Naive B cell (primary cell): Measurements from ENCODE around the gene RBAK. TPM values are rescaled to one million over a fixed set of nuclear protein-coding genes. Genes with fewer than 3 reads are reported as not detected.
"Not testable (repeated sequence)": the region's sequence is repeated elsewhere in the genome, so short reads cannot be mapped to it uniquely, and the experiment has no call there.

Experiments
- ATAC-seq, 2 donors: fragments of 150-1000 bp; cut with Tn5 transposase; 2 replicates each; pipeline ENCODE4 v1.10.0; 2021; ENCODE audit warnings: low read depth in 2 of 2, mild to moderate bottlenecking in 2 of 2, moderate library complexity in 2 of 2
- DNase-seq: peaks from one replicate; pipeline ENCODE4 v3.0.0; 2022
- H3K27ac Mint-ChIP-seq, 6 donors: one replicate each; pipeline ENCODE4 v1.8.0; 2020 to 2022; ENCODE audit warnings: mild to moderate bottlenecking in 6 of 6, mixed read lengths in 6 of 6, moderate library complexity in 5 of 6, inconsistent platforms in 2 of 6
- H3K27me3 Mint-ChIP-seq, 3 donors: one replicate each; pipeline ENCODE4 v1.8.0; 2021 to 2022; ENCODE audit warnings: mixed read lengths in 3 of 3, mild to moderate bottlenecking in 1 of 3
- H3K36me3 Mint-ChIP-seq, 2 donors: one replicate each; pipeline ENCODE4 v1.8.0; 2020 to 2022; ENCODE audit warnings: mixed read lengths in 2 of 2, inconsistent platforms in 1 of 2, mild to moderate bottlenecking in 1 of 2
- H3K4me1 Mint-ChIP-seq, 3 donors: one replicate each; pipeline ENCODE4 v1.8.0; 2020 to 2022; ENCODE audit warnings: mixed read lengths in 3 of 3, inconsistent platforms in 1 of 3, mild to moderate bottlenecking in 1 of 3, moderate library complexity in 1 of 3
- H3K4me3 Mint-ChIP-seq, 8 donors: one replicate each; pipeline ENCODE4 v1.8.0; 2020 to 2022; ENCODE audit warnings: mild to moderate bottlenecking in 8 of 8, mixed read lengths in 8 of 8, moderate library complexity in 8 of 8, inconsistent platforms in 2 of 8
- H3K9me3 Mint-ChIP-seq, 7 donors: one replicate each; pipeline ENCODE4 v1.8.0; 2020 to 2022; ENCODE audit warnings: mixed read lengths in 7 of 7, mild to moderate bottlenecking in 5 of 7, inconsistent platforms in 2 of 7, moderate library complexity in 1 of 7
- polyA plus RNA-seq, 6 donors: library from polyadenylated mRNA; unstranded; fragments of 300-500 nt; fragmentation: Illumina TruSeq; gene quantifications; one replicate each; pipeline ENCODE4 v1.2.3, GENCODE V29; 2021; ENCODE audit warnings: low read depth in 6 of 6

The RBAK gene
- polyA plus RNA-seq = 1 to 10 TPM; 2.1 to 7.2 (median 5.1) TPM

DNA sequence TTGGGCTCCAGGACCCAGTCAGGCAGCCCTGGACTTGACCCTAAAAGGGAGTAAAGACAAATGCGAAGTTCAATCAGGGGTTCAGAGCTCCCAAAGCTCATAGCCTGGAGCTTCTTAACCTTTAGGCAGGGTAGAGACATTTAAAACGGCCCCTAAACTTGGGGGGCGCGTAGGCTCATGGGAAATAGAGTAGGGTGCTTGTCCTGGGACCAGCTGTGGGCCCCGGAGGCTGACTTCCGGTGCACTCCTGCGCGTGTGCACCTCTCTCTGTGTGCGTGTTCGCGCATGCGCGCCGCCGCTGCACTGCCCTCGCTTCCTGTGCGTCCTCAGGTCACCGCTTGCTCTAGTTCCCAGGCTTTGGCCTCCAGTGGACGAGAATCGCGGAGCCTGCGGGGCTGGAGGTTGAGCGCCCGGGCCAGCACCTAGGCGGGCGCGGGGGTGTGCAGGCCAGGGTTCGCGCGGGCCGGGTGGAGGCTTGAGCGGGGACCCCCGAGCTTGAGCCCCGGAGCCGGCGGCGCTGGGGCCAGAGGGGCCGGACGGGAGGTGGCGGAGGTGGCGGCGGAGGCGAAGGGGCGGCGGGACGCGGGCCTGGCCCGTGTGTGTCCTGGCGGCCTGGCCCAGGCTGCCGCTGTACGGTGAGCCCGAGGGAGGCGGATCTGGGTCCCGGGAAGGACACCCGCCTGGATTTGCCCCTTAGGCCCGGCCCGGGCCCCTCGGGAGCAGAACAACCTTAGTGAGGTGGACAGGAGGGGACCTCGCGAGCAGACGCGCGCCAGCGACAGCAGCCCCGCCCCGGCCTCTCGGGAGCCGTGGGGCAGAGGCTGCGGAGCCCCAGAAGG, at the start of gene RBAK:
TSS of gene RBAK (plus strand) at position 303 of the 839 bp plus-strand sequence. CDS start 2,217 bp downstream, outside the sequence.
- Mint-ChIP-seq H3K36me3 (peaks cover 7 to 25% of the 10 kb centered on the region in 2 donors), H3K27me3 (no peaks in the 10 kb centered on the region)
- ATAC-seq = peak; percentile 99

DNA sequence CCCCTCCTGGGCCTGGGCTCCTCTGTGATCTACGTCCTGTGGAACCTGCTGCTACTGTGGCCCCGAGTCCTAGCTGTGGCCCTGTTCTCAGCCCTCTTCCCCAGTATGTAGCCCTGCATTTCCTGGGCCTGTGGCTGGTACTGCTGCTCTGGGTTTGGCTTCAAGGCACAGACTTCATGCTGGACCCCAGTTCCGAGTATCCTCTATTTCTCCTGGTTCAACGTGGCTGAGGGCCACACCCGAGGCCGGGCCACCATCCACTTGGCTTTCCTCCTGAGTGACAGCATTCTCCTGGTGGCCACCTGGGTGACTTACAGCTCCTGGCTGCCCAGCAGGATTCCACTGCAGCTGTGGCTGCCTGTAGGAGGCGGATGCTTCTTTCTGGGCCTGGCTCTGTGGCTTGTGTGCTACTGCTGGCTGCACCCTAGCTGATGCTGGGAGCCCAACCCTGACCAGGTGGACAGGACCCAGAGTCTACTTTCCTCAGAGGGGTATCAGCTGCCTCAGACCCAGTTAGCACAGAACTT, 48.9 kb upstream of the RBAK start:
- Mint-ChIP-seq H3K27me3 (no peaks in the 10 kb centered on the region), H3K4me3 (no peak overlapping the region), H3K9me3 (no peaks in the 10 kb centered on the region), H3K27ac (peak overlapping the region in 3 of 6 donors; percentile 39 to 92 (median 78)), H3K4me1 (peaks cover 0 to 10% (median 6%) of the 10 kb centered on the region in 3 donors), H3K36me3 (peaks cover 19 to 31% of the 10 kb centered on the region in 2 donors)
- DNase-seq (no peak), ATAC-seq (no peak)

More for the DNA sequence above, at the start of gene RBAK:
- Mint-ChIP-seq H3K4me3 (peak within 1 kb of the TSS; percentile 92 to 98 (median 96)), H3K27ac (peak within 1 kb of the TSS; percentile 88 to 96 (median 92)), H3K9me3 (peaks cover 0 to 8% (median 4%) of the 10 kb centered on the region in 7 donors), H3K4me1 (peaks cover 15 to 26% (median 22%) of the 10 kb centered on the region in 3 donors)
- DNase-seq = peak; percentile 87

DNA sequence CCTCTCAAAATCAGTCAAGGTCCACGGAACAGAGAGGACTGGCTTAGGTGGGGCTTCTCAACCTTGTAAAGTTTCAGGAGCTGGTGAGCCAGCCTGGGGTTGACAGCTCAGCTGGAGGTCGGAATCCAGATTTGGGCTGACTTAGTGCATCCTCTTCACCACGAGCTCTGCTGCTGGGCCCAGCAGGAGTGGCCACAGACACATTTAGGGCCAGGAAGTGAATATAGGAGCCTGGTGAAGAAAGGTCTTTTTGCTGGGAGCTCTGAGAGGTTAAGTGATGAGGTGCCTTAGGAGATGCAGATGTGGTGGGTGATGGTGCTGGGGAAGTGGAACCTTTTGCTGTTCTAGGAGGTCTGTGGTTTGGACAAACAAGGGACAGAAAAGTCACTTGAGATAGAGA, 47.4 kb upstream of the RBAK start:
- Mint-ChIP-seq H3K36me3 (peaks cover 19 to 31% of the 10 kb centered on the region in 2 donors), H3K9me3 (no peaks in the 10 kb centered on the region), H3K27ac (peak overlapping the region in 2 of 6 donors; percentile 54 to 56), H3K4me3 (no peak overlapping the region), H3K27me3 (no peaks in the 10 kb centered on the region), H3K4me1 (peaks cover 0 to 10% (median 6%) of the 10 kb centered on the region in 3 donors)
- DNase-seq (no peak), ATAC-seq (no peak)

DNA sequence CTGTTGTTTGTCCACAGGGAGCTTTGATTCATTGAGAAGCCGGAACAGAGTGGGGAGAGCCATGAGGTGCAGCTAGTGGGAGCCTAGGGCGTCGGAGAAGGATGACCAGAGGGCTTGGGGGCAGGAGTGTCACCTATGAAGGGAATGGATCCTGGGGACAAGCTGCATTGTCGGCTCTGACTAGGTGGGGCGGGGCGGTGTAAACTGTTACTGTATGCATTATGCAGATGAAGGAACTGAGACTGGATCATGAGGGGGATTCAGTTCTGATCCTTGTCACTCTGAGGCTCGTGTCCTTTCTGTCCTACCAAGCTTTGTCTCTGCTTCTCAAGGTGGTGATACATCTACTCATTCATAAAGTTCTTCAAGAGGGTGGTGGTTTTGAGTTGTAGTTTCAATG, 46.8 kb upstream of the RBAK start:
- peaks cover 19 to 31% of the 10 kb centered on the region in 2 donors for H3K36me3 Mint-ChIP-seq
- H3K9me3 Mint-ChIP-seq = no peaks in the 10 kb centered on the region
- peaks cover 0 to 10% (median 6%) of the 10 kb centered on the region in 3 donors for H3K4me1 Mint-ChIP-seq
- DNase-seq = no peak
- no peak overlapping the region for H3K4me3 Mint-ChIP-seq
- no peaks in the 10 kb centered on the region for H3K27me3 Mint-ChIP-seq
- ATAC-seq = no peak
- peak overlapping the region in 3 of 6 donors; percentile 2 to 69 (median 6) for H3K27ac Mint-ChIP-seq

DNA sequence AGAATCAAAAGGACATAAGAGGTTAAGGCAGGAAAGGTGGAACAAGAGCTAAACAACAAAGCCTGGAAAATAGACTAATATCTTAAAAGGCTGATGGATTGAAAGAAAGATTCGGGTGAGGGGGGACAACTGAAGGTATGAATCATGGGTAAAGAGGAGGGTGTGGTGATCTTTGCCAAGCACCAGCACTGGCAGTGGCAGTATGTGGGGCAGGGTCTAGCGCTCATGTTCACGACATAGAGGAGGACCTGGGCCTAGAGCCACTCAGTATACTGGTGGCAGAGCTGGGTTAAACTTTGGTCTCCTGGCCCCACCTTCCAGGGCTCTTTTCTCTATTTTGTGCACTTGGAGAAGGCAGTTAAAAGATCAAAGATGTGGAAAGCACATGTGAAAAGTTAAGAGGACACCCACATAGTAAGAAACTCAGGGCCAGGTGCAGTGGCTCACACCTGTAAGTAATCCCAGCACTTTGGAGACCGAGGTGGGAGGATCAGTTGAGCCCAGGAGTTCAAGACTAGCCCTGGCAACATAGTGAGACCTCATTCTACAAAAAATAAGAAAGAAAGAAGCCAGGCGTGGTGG, 46.2 kb upstream of the RBAK start:
- Mint-ChIP-seq H3K36me3 (peaks cover 19 to 31% of the 10 kb centered on the region in 2 donors), H3K4me3 (no peak overlapping the region), H3K27ac (peak overlapping the region in 1 of 6 donors; percentile 48), H3K4me1 (peaks cover 0 to 10% (median 6%) of the 10 kb centered on the region in 3 donors), H3K9me3 (no peaks in the 10 kb centered on the region), H3K27me3 (no peaks in the 10 kb centered on the region)
- DNase-seq = no peak
- ATAC-seq = no peak

DNA sequence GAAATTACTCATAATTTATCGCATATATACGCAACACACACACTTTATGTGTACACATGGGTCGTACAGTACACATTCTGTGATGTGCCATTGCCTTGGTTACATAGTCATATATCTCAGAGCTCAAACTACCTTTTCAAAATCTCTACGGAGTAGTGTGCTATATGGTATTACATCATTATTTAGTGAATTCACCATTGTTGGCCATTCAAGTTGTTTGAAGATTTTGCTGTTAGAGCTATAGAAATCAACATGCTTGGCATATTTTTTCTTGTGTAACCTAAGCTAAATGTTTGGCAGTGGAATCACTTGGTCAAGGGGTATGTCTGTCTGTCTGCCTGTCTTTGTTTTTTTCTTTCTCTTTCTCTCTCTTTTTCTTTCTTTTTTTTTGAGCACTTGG, 44.7 kb upstream of the RBAK start:
- ATAC-seq = no peak
- no peak for DNase-seq
- peaks cover 0 to 7% (median 6%) of the 10 kb centered on the region in 3 donors for H3K4me1 Mint-ChIP-seq
- H3K27me3 Mint-ChIP-seq = no peaks in the 10 kb centered on the region
- H3K27ac Mint-ChIP-seq = peak overlapping the region in 3 of 6 donors; percentile 2 to 87 (median 84)
- H3K4me3 Mint-ChIP-seq = no peak overlapping the region
- H3K9me3 Mint-ChIP-seq = peaks cover 0 to 3% (median 0%) of the 10 kb centered on the region in 7 donors
- H3K36me3 Mint-ChIP-seq = peaks cover 19 to 31% of the 10 kb centered on the region in 2 donors

DNA sequence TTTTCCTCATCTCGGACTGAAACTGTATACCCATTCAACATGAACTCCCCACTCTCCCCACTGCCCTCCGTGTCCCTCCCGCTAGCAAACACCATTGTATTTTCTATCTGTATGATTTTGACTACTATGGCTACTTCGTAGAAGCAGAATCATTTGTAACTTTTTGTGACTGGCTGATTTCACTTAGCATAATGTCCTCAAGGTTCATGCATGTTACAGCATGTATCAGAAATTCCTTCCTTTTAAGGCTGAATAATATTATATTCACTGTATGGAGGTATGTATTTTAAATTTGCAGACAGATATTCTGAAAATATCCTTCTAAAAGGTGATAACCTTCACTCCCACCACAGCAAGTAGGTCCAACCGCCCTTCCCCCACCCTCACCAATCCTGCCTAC, 43.7 kb upstream of the RBAK start:
- no peak overlapping the region for H3K4me3 Mint-ChIP-seq
- peak overlapping the region in 2 of 6 donors; percentile 4 to 37 for H3K27ac Mint-ChIP-seq
- peaks cover 0 to 7% (median 6%) of the 10 kb centered on the region in 3 donors for H3K4me1 Mint-ChIP-seq
- DNase-seq (no peak), ATAC-seq (no peak)
- H3K9me3 Mint-ChIP-seq = peaks cover 0 to 3% (median 0%) of the 10 kb centered on the region in 7 donors
- H3K27me3 Mint-ChIP-seq = no peaks in the 10 kb centered on the region
- H3K36me3 Mint-ChIP-seq = peaks cover 19 to 26% of the 10 kb centered on the region in 2 donors

DNA sequence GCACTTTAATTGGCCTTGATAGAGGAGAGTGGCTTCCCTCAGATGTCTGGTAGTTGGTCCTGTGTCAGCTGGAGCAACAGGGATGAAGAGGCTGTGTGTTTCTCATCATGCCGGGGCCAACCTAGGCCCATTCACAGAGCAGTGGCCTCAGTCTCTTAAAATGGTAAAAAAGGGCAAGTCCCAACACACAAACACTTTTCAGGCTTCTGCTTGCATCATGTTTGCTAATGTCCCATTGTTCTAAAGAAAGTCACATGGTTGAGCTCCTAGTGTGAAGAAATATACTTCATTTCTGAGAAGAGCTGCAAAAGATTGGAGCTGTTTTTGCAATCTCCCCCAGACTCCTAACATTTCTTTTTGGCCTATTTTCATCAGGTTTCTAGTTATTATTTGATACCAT, 40.6 kb upstream of the RBAK start:
- H3K27ac Mint-ChIP-seq = peak overlapping the region in 1 of 6 donors; percentile 39
- H3K27me3 Mint-ChIP-seq = no peaks in the 10 kb centered on the region
- H3K36me3 Mint-ChIP-seq = peaks cover 14 to 18% of the 10 kb centered on the region in 2 donors
- peaks cover 0 to 5% (median 3%) of the 10 kb centered on the region in 7 donors for H3K9me3 Mint-ChIP-seq
- ATAC-seq (no peak), DNase-seq (no peak)
- H3K4me1 Mint-ChIP-seq = no peaks in the 10 kb centered on the region
- no peak overlapping the region for H3K4me3 Mint-ChIP-seq

DNA sequence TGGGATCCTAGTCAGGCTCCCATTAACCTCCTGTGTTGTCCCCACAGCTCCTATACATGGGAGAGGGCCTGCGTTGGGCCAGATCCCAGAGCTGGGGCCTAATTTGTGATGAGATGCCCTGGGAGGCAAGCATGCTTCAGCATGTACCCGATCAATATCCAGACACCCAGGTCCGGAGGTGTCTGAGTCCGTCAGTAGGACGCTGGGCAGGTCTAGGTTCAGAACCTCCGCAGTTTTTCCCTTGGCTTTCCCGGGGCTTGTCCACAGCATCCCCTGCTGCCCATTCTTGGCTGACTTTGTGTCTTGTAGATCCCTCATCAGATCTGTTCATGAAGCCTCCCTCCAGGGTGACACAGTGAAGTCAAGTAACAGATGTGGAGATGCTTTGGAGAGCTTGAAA, 32.7 kb upstream of the RBAK start:
- H3K36me3 Mint-ChIP-seq = peaks cover 26 to 32% of the 10 kb centered on the region in 2 donors
- DNase-seq = no peak
- peak overlapping the region in 1 of 8 donors; percentile 60 for H3K4me3 Mint-ChIP-seq
- peaks cover 0 to 9% (median 4%) of the 10 kb centered on the region in 7 donors for H3K9me3 Mint-ChIP-seq
- H3K4me1 Mint-ChIP-seq = peaks cover 0 to 5% (median 0%) of the 10 kb centered on the region in 3 donors
- no peak overlapping the region for H3K27ac Mint-ChIP-seq
- no peak for ATAC-seq
- no peaks in the 10 kb centered on the region for H3K27me3 Mint-ChIP-seq

DNA sequence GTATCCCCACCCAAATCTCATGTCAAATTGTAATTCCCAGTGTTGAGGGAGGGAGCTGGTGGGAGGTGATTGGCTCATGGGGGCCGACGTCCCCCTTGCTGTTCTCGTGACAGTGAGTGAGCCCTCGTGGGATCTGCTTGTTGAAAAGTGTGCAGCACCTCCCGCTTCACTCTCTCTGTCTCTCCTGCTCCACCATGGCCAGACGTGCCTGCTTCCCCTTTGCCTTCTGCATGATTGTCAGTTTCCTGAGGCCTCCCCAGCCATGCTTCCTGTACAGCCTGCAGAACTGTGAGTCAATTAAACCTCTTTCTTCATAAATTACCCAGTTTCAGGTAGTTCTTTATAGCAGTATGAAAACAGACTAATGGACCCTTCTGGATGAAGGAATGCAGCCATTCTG, 29.7 kb upstream of the RBAK start:
- H3K4me1 Mint-ChIP-seq, H3K27me3 Mint-ChIP-seq, DNase-seq, H3K4me3 Mint-ChIP-seq, ATAC-seq: not testable (repeated sequence)
- peaks cover 11 to 19% of the 10 kb centered on the region in 2 donors for H3K36me3 Mint-ChIP-seq
- peaks cover 0 to 12% (median 8%) of the 10 kb centered on the region in 7 donors for H3K9me3 Mint-ChIP-seq
- H3K27ac Mint-ChIP-seq = peak overlapping the region in 1 of 6 donors; percentile 58

DNA sequence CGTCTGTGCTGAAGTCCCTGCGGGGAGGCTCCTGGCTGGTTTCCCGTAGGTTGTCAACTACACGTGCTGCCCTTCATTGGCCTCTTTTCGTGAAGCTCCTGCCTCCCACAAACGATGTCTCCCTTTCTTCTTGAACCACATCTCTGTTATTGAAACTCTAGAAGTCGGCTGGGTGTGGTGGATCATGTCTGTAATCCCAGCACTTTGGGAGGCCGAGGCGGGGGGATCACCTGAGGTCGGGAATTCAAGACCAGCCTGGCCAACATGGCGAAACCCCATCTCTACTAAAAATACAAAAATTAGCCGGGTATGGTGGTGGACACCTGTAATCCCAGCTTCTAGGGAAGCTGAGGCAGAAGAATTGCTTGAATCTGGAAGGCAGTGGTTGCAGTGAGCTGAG, 28.0 kb upstream of the RBAK start:
- peaks cover 0 to 22% (median 11%) of the 10 kb centered on the region in 7 donors for H3K9me3 Mint-ChIP-seq
- not testable (repeated sequence) for ATAC-seq, DNase-seq, H3K4me3 Mint-ChIP-seq, H3K4me1 Mint-ChIP-seq, H3K27me3 Mint-ChIP-seq
- peak overlapping the region in 1 of 6 donors; percentile 85 for H3K27ac Mint-ChIP-seq
- H3K36me3 Mint-ChIP-seq = peaks cover 9 to 15% of the 10 kb centered on the region in 2 donors

DNA sequence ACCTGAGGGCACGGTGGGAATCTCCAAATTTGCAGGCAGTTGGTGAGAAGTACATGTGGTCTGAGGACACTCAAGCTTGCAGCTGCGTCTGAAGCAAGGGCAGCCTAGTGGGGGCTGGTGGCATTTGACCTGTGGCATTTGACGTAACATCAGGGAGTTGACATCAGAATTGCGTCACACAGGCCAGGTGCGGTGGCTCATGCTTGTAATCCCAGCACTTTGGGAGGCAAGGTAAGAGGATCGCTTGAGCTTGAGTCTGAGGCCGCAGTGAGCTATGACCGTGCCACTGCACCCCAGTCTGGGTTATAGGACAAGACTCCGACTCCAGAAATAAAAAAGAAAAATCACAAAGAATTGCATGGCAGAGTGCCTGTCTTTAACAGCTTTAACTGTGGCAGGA, 25.6 kb upstream of the RBAK start:
- no peaks in the 10 kb centered on the region for H3K27me3 Mint-ChIP-seq
- peaks cover 15 to 18% of the 10 kb centered on the region in 2 donors for H3K36me3 Mint-ChIP-seq
- peaks cover 0 to 5% (median 0%) of the 10 kb centered on the region in 3 donors for H3K4me1 Mint-ChIP-seq
- DNase-seq (no peak), ATAC-seq (no peak)
- H3K9me3 Mint-ChIP-seq = peaks cover 0 to 23% (median 14%) of the 10 kb centered on the region in 7 donors
- H3K27ac Mint-ChIP-seq = no peak overlapping the region
- no peak overlapping the region for H3K4me3 Mint-ChIP-seq

DNA sequence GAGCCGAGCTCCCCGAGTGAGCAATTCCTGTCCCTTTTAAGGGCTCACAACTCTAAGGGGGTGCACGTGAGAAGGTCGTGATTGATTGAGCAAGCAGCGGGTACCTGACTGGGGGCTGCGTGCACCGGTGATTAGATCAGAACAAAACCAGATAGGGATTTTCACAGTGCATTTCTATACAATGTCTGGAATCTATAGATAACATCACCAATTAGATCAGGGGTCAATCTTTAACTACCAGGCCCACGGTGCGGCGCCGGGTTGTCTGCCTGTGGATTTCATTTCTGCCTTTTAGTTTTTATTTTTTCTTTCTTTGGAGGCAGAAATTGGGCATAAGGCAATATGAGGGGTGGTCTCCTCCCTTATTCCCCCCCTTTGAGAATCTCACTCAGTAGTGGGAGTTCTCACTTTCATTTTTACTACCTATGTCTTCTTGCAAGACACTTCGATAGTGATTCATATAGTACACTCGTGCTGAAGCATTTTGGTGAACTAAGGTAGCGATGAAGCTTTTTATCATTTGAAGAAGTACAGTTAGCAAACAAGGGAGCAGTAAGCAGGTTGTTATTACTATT, 24.6 kb upstream of the RBAK start:
- H3K4me1 Mint-ChIP-seq = not testable (repeated sequence)

More for the DNA sequence above, 24.6 kb upstream of the RBAK start:
- not testable (repeated sequence) for DNase-seq, ATAC-seq, H3K4me3 Mint-ChIP-seq, H3K27me3 Mint-ChIP-seq, H3K27ac Mint-ChIP-seq
- Mint-ChIP-seq H3K9me3 (peaks cover 0 to 29% (median 18%) of the 10 kb centered on the region in 7 donors), H3K36me3 (peaks cover 15 to 23% of the 10 kb centered on the region in 2 donors)
